GM12891 (cell line): Measurements from ENCODE around the gene SMOC2.

ENCODE experiments used
- PAX5 ChIP-seq: IDR thresholded peaks from 2 replicates; pipeline ENCODE4 v1.6.1; 2011; ENCODE audit warnings: low read length, moderate library complexity, mild to moderate bottlenecking; ENCODE audit not compliant: insufficient read depth, severe bottlenecking
- POLR2A ChIP-seq: IDR thresholded peaks from 2 replicates; pipeline ENCODE4 v1.6.1; 2011; ENCODE audit warnings: low read depth, low read length, control low read depth
- TAF1 ChIP-seq: IDR thresholded peaks from 2 replicates; pipeline ENCODE4 v1.6.1; 2011; ENCODE audit warnings: low read depth, low read length, control low read depth

DNA sequence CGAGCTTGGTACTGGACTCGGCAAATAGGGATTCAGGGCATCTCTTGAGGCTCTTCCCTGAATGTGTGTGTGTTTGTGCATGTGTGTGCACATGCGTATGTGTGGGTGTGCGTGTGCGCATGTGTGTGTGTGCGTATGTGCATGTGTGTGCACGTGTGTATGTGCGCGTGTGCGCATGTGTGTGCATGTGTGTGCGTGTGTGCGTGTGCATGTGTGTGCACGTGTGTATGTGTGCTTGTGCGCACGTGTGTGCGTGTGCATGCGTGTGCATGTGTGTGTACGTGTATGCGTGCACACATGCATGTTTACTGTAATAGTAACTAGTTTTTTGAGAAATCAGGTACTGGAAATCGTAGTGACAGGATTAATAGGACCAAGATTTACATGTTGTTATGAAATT, 117.7 kb downstream of the SMOC2 start:
- TF ChIP-seq POLR2A (no peak), PAX5 (no peak), TAF1 (no peak)
